HG03196 (cell line): ENCODE data around the gene IDH1.
"Not testable (repeated sequence)": the region's sequence is repeated elsewhere in the genome, so short reads cannot be mapped to it uniquely, and the experiment has no call there.

Source experiments
- ATAC-seq: cut with Tn5 transposase; IDR thresholded peaks from one replicate; pipeline ENCODE4 v1.9.1; 2021; ENCODE audit not compliant: unreplicated experiment

Gene IDH1

GRCh38 chr2:208256849-208257813 is 2.3 kb upstream of the IDH1 start:
- ATAC-seq: not testable (repeated sequence)

GRCh38 chr2:208256192-208256782 is 1.4 kb upstream of the IDH1 start:
- ATAC-seq: no peak

GRCh38 chr2:208255557-208256106 is 761 bp upstream of the IDH1 start:
- peak; percentile 18 for ATAC-seq

GRCh38 chr2:208254118-208254870 is 577 bp downstream of the IDH1 start:
- ATAC-seq: peak; percentile 78

- no peak for ATAC-seq
Measured at GRCh38 chr2:208253600-208254117, 1.2 kb downstream of the IDH1 start.

- ATAC-seq: no peak
Measured at GRCh38 chr2:208252716-208253492, 2.0 kb downstream of the IDH1 start.

GRCh38 chr2:208251098-208251497 is 3.8 kb downstream of the IDH1 start:
- no peak for ATAC-seq

GRCh38 chr2:208250388-208250787 is 4.5 kb downstream of the IDH1 start:
- no peak for ATAC-seq

GRCh38 chr2:208249296-208249695 is 5.6 kb downstream of the IDH1 start:
- ATAC-seq: no peak

- no peak for ATAC-seq
Measured at GRCh38 chr2:208248601-208249000, 6.3 kb downstream of the IDH1 start.

GRCh38 chr2:208245746-208246145 is 9.1 kb downstream of the IDH1 start:
- ATAC-seq: no peak

GRCh38 chr2:208244422-208244821 is 10.4 kb downstream of the IDH1 start:
- no peak for ATAC-seq

- ATAC-seq: no peak
Measured at GRCh38 chr2:208240619-208241209, 14.2 kb downstream of the IDH1 start.

GRCh38 chr2:208239770-208240493 is 14.9 kb downstream of the IDH1 start:
- no peak for ATAC-seq

GRCh38 chr2:208235860-208236259 is 19.0 kb downstream of the IDH1 start:
- ATAC-seq: no peak

GRCh38 chr2:208234786-208235185 is 20.1 kb downstream of the IDH1 start:
- ATAC-seq: no peak

GRCh38 chr2:208228476-208228875 is 26.4 kb downstream of the IDH1 start:
- no peak for ATAC-seq

GRCh38 chr2:208227581-208228232 is 27.2 kb downstream of the IDH1 start:
- no peak for ATAC-seq

- ATAC-seq: no peak
Measured at GRCh38 chr2:208224802-208225201, 30.1 kb downstream of the IDH1 start.
